OCI-LY7 (cell line): ENCODE measurements around the gene SQOR.

Experiments used
- CTCF ChIP-seq: fragments of 200-600 bp; sonication (generic); conservative IDR thresholded peaks from 2 replicates; pipeline ENCODE4 v1.5.1; 2014; ENCODE audit warnings: mild to moderate bottlenecking, antibody characterized with exemption, low read length, moderate library complexity, mixed read lengths
- EZH2phosphoT487 ChIP-seq: fragments of 200-600 bp; sonication (generic); IDR thresholded peaks from 2 replicates; pipeline ENCODE4 v1.6.1; 2018; ENCODE audit warnings: low read depth, borderline replicate concordance, mild to moderate bottlenecking, mixed run types, antibody characterized with exemption, low read length, moderate library complexity, mixed read lengths

- no peak for TF ChIP-seq CTCF
- no peak for TF ChIP-seq EZH2phosphoT487
These were observed 32.2 kb downstream of the SQOR start for GRCh38 chr15:45667002-45667401.
